WTC11 (cell line): ENCODE measurements around the gene ZNF470. TPM values are rescaled to one million over a fixed set of nuclear protein-coding genes. Genes with fewer than 3 reads are reported as not detected.

Experiments
- ATAC-seq: fragments of 200-7000 bp; cut with Tn5 transposase; 2 replicates; pipeline ENCODE4 v1.10.0; 2021; ENCODE audit warnings: mild to moderate bottlenecking, moderate library complexity
- Bru-seq: library from RNA; stranded (reverse); fragments of 400-500 nt; gene quantifications from one replicate; lab custom pipeline; 2021; lab: Mats Ljungman, UMichigan
- CTCF ChIA-PET: fragments of 300-600 bp; sonication (Branson Sonifier 250); formaldehyde crosslinking; loops from one replicate; lab custom pipeline; 2021; ENCODE audit warnings: antibody characterized with exemption; lab: Charles Lee
- POLR2A ChIA-PET: fragments of 350-600 bp; sonication (Branson Sonifier 250); formaldehyde crosslinking; loops from one replicate; lab custom pipeline; 2021; ENCODE audit warnings: antibody characterized with exemption; lab: Charles Lee
- DNase-seq: peaks from one replicate; pipeline ENCODE4 v3.0.0; 2021; ENCODE audit warnings: low spot score
- H3K27ac Mint-ChIP-seq: 2 replicates; pipeline ENCODE4 v1.8.0; 2021; ENCODE audit warnings: mixed read lengths
- H3K27me3 Mint-ChIP-seq: 2 replicates; pipeline ENCODE4 v1.8.0; 2021; ENCODE audit warnings: low read depth, mild to moderate bottlenecking, moderate library complexity, mixed read lengths
- H3K36me3 Mint-ChIP-seq: 2 replicates; pipeline ENCODE4 v1.8.0; 2021; ENCODE audit warnings: mixed read lengths
- H3K4me1 Mint-ChIP-seq: 2 replicates; pipeline ENCODE4 v1.8.0; 2022; ENCODE audit warnings: mixed read lengths
- H3K4me3 Mint-ChIP-seq: 2 replicates; pipeline ENCODE4 v1.8.0; 2021; ENCODE audit warnings: mild to moderate bottlenecking, moderate library complexity, mixed read lengths
- H3K9me3 Mint-ChIP-seq: 2 replicates; pipeline ENCODE4 v1.8.0; 2021; ENCODE audit warnings: mixed read lengths
- AFF4 ChIP-seq: sonication (generic); formaldehyde crosslinking; IDR thresholded peaks from 2 replicates; pipeline ENCODE4 v1.8.1; 2023; ENCODE audit warnings: mild to moderate bottlenecking, missing genetic modification reagents, borderline replicate concordance
- ARID4B ChIP-seq: sonication (generic); formaldehyde crosslinking; IDR thresholded peaks from 2 replicates; pipeline ENCODE4 v1.8.0; 2023; ENCODE audit warnings: missing genetic modification reagents, mild to moderate bottlenecking, borderline replicate concordance
- CBFB ChIP-seq: sonication (generic); formaldehyde crosslinking; IDR thresholded peaks from 2 replicates; pipeline ENCODE4 v1.8.1; 2022; ENCODE audit warnings: mild to moderate bottlenecking, low read depth, missing genetic modification reagents
- CREB1 ChIP-seq: sonication (generic); formaldehyde crosslinking; IDR thresholded peaks from 2 replicates; pipeline ENCODE4 v1.8.0; 2023; ENCODE audit warnings: mild to moderate bottlenecking, missing genetic modification reagents
- ERG ChIP-seq: fragments of 250-450 bp; sonication (Bioruptor Pico); IDR thresholded peaks from 2 replicates; pipeline ENCODE4 v1.8.0; 2021; ENCODE audit warnings: mild to moderate bottlenecking
- FOXP1 ChIP-seq: sonication (generic); formaldehyde crosslinking; IDR thresholded peaks from 2 replicates; pipeline ENCODE4 v1.8.0; 2022; ENCODE audit warnings: missing genetic modification reagents, mild to moderate bottlenecking, moderate library complexity, borderline replicate concordance
- FOXP4 ChIP-seq: sonication (generic); formaldehyde crosslinking; IDR thresholded peaks from 2 replicates; pipeline ENCODE4 v1.8.0; 2022; ENCODE audit warnings: mild to moderate bottlenecking, missing genetic modification reagents
- HMGA2 ChIP-seq: fragments of 250-450 bp; sonication (Bioruptor Pico); IDR thresholded peaks from 2 replicates; pipeline ENCODE4 v1.4.0; 2021; ENCODE audit warnings: mild to moderate bottlenecking, moderate library complexity
- IRF1 ChIP-seq: sonication (generic); formaldehyde crosslinking; IDR thresholded peaks from 2 replicates; pipeline ENCODE4 v1.8.0; 2023; ENCODE audit warnings: missing genetic modification reagents
- JAZF1 ChIP-seq: fragments of 250-450 bp; sonication (Bioruptor Pico); IDR thresholded peaks from 2 replicates; pipeline ENCODE4 v1.9.0; 2021; ENCODE audit warnings: moderate library complexity, mild to moderate bottlenecking, inconsistent platforms
- SP1 ChIP-seq: sonication (generic); formaldehyde crosslinking; conservative IDR thresholded peaks from 2 replicates; pipeline ENCODE4 v1.8.1; 2022; ENCODE audit warnings: missing genetic modification reagents
- TEAD1 ChIP-seq: sonication (generic); formaldehyde crosslinking; IDR thresholded peaks from 2 replicates; pipeline ENCODE4 v1.8.0; 2022; ENCODE audit warnings: mild to moderate bottlenecking, missing genetic modification reagents
- ZBTB43 ChIP-seq: sonication (generic); formaldehyde crosslinking; IDR thresholded peaks from 2 replicates; pipeline ENCODE4 v1.8.1; 2023; ENCODE audit warnings: mild to moderate bottlenecking, missing genetic modification reagents
- ZNF281 ChIP-seq: sonication (generic); formaldehyde crosslinking; IDR thresholded peaks from 2 replicates; pipeline ENCODE4 v1.8.0; 2023; ENCODE audit warnings: mild to moderate bottlenecking, missing genetic modification reagents
- ZNF317 ChIP-seq: sonication (generic); formaldehyde crosslinking; IDR thresholded peaks from 2 replicates; pipeline ENCODE4 v1.8.1; 2023; ENCODE audit warnings: low read depth, mild to moderate bottlenecking, moderate library complexity, missing genetic modification reagents, borderline replicate concordance
- ZNF423 ChIP-seq: fragments of 250-450 bp; sonication (Bioruptor Pico); IDR thresholded peaks from 2 replicates; pipeline ENCODE4 v2.1.2; 2022; ENCODE audit warnings: mild to moderate bottlenecking, moderate library complexity
- ZNF671 ChIP-seq: fragments of 250-450 bp; sonication (Bioruptor Pico); IDR thresholded peaks from 2 replicates; pipeline ENCODE4 v1.8.0; 2021; ENCODE audit warnings: mild to moderate bottlenecking
- long read RNA-seq, 3 experiments: library from RNA in 1 of 3; library from capped mRNA in 1 of 3; library from polyadenylated mRNA in 1 of 3; unstranded in 2 of 3; stranded (forward) in 1 of 3; transcript quantifications; one replicate each; pipeline ENCODE4 v2.0.0, GENCODE V29; 2021
- total RNA-seq: library from RNA; stranded (reverse); gene quantifications from 3 replicates; pipeline ENCODE4 v1.2.3, GENCODE V29; 2021

ZNF470 gene
- 6.0 to 6.5 TPM (median 6.2 TPM) in 3 replicates for total RNA-seq
- percentile 69 among the genes with signal in this experiment for Bru-seq, nascent RNA
- long read RNA-seq, experiment 1, full-length matches to known transcripts: 13 of 38 reads
- long read RNA-seq, experiment 1, partial matches to known transcripts: 5 of 38 reads
- long read RNA-seq, experiment 1, other reads (novel, unspliced or antisense): 20 of 38 reads
- long read RNA-seq, experiment 2, full-length matches to known transcripts: 2 of 12 reads
- long read RNA-seq, experiment 2, partial matches to known transcripts: 1 of 12 reads
- long read RNA-seq, experiment 2, other reads (novel, unspliced or antisense): 9 of 12 reads
- long read RNA-seq, experiment 3, full-length matches to known transcripts: 1 of 1 reads
- long read RNA-seq, experiment 3, partial matches to known transcripts: 0 of 1 reads
- long read RNA-seq, experiment 3, other reads (novel, unspliced or antisense): 0 of 1 reads

- Mint-ChIP-seq H3K36me3 (peaks cover 64% of the 10 kb centered on the region), H3K4me3 (peak within 1 kb of the TSS; percentile 97), H3K4me1 (peaks cover 4% of the 10 kb centered on the region), H3K9me3 (peaks cover 60% of the 10 kb centered on the region), H3K27me3 (peaks cover 6% of the 10 kb centered on the region), H3K27ac (peak within 1 kb of the TSS; percentile 69)
- CTCF ChIA-PET: interaction anchor here (1.0 kb wide), 1 partner anchor 258 kb away, joined by 3 read pairs; no protein-coding TSS in a partner anchor
- DNase-seq (peak; percentile 93), ATAC-seq (peak; percentile 97)
- POLR2A ChIA-PET: no interaction called here
- TF ChIP-seq HMGA2 (CRISPR knock-in tag) (no peak), JAZF1 (CRISPR knock-in tag) (no peak), CREB1 (CRISPR knock-in tag) (no peak), ZBTB43 (CRISPR knock-in tag) (peak; percentile 75; the same call in 1 of the 2 replicates), FOXP1 (CRISPR knock-in tag) (peak; percentile 80), AFF4 (CRISPR knock-in tag) (no peak), ZNF671 (no peak), CBFB (CRISPR knock-in tag) (no peak), ZNF317 (CRISPR knock-in tag) (0 out of 2 replicates have a peak, but pooled peaks have one; percentile 30), SP1 (peak; percentile 99), ZNF423 (no peak), ZNF281 (0 out of 2 replicates have a peak, but pooled peaks have one; percentile 60), IRF1 (CRISPR knock-in tag) (no peak), ERG (no peak), FOXP4 (CRISPR knock-in tag) (peak; percentile 26; the same call in 1 of the 2 replicates), TEAD1 (CRISPR knock-in tag) (no peak), ARID4B (CRISPR knock-in tag) (0 out of 2 replicates have a peak, but pooled peaks have one; percentile 6)
Observed at GRCh38 chr19:56567274-56568120, at the start of gene ZNF470. Gene ZNF470 (plus strand): TSS chr19:56567468. CDS start chr19:56570312, 2,844 bp downstream.
